ENCODE results near the gene CXCL5. TPM values are rescaled to one million over a fixed set of nuclear protein-coding genes. Genes with fewer than 3 reads are reported as not detected.

The CXCL5 gene
- total RNA-seq, 2 donors from 2014 or later: not detected

DNA sequence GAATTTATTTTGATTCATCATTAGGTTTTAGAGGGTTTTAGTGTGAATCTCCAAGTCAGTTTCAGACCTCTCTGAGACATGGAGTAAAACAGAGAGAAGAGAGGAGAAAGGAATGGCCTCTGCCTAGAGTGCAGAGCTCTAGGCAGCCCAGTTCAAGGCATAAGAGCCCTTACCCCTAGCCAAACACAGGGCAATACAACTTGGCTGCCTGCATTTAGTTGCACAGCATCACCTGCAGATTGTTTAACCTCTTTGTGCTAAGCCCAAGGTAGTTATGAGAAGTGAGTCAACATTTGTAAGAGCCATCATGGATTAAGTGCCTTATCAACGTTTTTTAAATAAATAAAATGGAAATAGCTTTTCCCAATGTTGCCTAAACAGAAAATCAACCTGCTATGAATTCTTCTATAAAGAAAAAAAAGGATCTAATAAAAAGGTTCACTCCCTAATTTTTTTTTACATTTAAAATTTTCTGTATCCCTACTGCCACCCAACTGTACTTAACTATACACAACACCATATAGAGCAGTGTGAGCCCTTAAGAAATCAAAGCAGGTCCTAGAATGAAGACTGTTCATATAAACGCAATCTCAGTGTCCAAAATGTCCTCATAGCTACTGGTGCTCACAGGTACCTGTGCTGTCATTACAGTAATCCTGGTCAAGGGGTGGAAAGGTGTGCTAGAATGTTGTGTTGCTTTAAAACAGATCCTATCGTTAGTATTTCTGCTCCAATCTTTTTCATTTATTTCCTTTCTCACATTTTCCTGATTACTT is 52.6 kb downstream of the CXCL5 start:
- Mint-ChIP-seq H3K9me3 (peaks cover 5% of the 10 kb centered on the region), H3K4me3 (no peak overlapping the region), H3K4me1 (ENCODE audit: low read depth in 2 of 2) (no peaks in the 10 kb centered on the region), H3K27ac (no peak overlapping the region), H3K36me3 (peaks cover 5% of the 10 kb centered on the region), H3K27me3 (peaks cover 28 to 37% of the 10 kb centered on the region in 2 donors)
- no peak for DNase-seq (ENCODE audit: low spot score)
- ATAC-seq: no peak

Other genes with a start within 250 kb of the CXCL5 start
- gene CXCL6, start 162.0 kb downstream of the CXCL5 start, total RNA-seq: not detected
- not detected for gene PF4V1, start 145.4 kb downstream of the CXCL5 start, total RNA-seq
- gene CXCL1, start 129.3 kb downstream of the CXCL5 start, total RNA-seq: under 1 TPM in 1 of 2 donors, not detected in 1; 0.78 TPM
- not detected for gene PF4, start 16.6 kb downstream of the CXCL5 start, total RNA-seq
- not detected for gene PPBP, start 10.5 kb downstream of the CXCL5 start, total RNA-seq
- gene CXCL3, start 40.0 kb upstream of the CXCL5 start, total RNA-seq: not detected
- under 1 TPM; 0.36 to 0.61 TPM for gene CXCL2, start 100.5 kb upstream of the CXCL5 start, total RNA-seq
- gene MTHFD2L, start 159.4 kb upstream of the CXCL5 start, total RNA-seq: 10 to 100 TPM in 1 of 2 donors, 1 to 10 TPM in 1; 8.4 to 14.5 TPM

All from natural killer cell treated with Interleukin-12 subunit alpha and Interleukin-12 subunit beta and Interleukin-15 and Interleukin-18, amount 100 ng/mL, for 72 hours (primary cell).